Islet precursor cell (in vitro differentiated cells): ENCODE measurements around the gene SLIT3.
"Not testable (repeated sequence)": the region's sequence is repeated elsewhere in the genome, so short reads cannot be mapped to it uniquely, and the experiment has no call there.

ENCODE experiments used
- DNase-seq: peaks from one replicate; pipeline ENCODE4 v3.0.0-alpha.2; 2018

SLIT3 gene

DNA sequence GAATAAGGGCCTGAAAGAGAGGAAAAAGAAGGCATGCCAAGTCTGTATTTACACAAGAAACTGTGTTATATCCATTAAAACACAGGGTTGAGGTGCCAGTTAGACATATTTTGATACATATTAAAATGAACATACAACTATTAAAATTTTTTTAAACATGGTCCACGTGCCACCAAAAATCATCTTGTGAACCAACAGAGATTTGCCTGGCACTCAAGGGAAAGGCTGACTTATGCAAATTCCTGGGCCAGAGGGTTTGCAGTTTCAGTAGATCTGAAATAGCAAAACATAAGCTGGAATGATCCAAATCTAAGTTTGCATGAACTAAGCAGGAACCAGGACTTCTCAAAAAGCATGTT is 168.7 kb downstream of the SLIT3 start:
- no peak for DNase-seq

DNA sequence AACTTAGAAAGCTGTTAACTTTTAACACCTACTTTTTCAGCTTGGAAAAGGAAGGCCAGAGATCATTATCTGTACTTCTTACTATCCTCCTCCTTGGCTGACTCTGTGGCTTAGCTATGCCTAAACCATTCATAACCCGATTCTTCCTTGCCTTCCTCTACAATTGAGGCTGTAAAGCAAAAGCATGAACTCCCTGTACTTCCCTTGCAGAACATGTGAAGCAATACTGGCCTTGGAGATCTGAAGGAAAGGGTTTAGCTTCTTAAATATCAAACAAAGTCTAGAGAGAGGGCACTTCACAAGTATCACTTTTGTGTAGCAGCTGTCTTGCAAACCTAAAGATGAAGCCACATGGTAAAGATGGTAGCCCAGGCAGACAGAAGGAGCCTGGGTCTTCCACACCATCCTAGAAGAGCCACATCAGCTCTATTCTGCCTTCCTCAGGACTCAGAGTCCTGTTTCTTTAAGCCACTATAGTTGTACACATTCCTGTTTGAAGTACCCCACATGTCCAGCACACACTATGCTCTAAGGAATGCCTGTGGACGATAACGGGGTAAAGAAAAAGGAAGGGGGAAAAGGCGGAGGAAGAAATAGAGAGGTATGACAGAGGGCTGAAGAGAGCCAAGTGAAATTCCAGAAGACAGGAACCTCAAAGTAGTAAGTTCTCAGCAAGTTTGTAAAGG is 169.2 kb downstream of the SLIT3 start:
- no peak for DNase-seq

DNA sequence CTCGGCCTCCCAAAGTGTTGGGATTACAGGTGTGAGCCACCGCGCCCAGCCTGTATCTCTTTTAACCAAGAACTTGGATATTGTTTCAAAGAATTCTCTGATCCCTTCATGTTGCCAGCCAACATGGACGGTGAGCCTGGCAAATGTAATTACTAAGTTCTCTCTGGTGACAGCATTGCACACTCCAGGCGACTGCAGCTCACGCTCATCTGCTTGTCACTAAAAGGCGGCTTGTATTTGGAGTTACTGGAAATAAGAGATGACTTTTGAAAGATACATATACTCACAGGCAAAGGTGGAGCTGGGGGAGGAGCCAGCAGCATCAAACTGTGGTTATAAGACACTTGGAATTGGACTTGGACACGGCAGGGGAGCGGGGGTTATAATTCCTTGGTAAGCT is 172.3 kb downstream of the SLIT3 start:
- DNase-seq, result no peak

DNA sequence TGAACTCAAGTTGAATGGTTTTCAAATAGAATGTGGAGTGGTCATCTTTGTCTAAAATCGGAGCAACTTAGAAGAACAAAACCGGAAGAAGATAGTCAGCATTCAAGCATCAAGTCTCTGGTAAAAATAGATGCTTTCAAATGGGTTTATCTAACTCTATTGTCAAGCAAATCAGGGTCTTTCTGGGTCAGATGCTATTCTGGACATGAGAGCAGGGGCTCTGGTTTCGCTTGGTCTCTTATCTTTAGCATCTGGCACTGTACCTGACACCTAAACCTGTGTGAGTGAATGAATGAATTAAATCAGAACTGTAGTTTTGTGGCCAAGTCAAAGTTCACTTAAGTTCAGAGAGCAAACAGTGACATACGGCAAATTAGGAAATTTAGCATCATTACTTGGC is 173.5 kb downstream of the SLIT3 start:
- no peak for DNase-seq

DNA sequence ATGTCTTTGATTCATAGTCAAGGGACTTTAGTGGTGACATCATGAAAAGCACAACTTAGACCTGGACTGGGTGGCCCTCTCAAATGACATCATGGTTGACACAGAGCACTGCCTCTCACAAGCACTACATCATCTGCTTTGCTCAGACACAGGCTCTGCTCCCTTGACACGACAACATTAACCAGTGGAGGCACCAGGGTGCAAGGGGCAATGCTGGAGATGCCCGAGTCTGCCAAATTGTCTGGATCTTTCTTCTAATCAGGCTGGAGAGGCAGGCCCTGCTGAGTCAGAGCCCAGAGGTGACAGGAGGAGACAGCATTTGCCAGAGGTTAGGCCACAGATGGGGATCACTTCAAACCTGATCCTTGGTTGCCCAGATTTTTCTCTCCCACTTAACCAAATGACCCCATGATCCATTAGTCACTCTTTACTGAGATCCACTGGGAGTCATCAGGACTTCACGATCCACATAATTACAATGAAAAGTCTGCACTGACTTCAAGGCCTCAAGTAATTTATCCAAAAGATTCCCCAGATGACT is 174.4 kb downstream of the SLIT3 start:
- DNase-seq, result peak; percentile 67

DNA sequence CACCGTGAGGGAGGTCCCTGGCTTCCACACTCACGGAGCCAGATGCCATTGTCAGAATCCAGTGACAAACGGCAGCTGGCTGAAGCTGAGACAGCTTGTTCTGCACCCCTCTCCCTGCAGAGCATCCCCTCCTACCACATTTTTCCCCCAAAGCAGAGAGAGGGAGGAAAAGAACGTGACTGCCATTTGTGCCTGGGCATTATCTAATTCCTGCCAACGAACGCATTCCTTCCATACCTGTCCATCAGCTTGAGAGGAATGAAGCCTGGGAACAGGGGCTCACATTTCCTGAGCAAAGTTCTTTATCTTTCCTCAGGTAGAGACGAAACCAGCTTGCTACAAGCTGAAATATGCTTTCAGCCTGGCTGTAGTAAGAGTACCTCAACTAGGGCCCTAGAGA is 175.4 kb downstream of the SLIT3 start:
- DNase-seq, result peak; percentile 74

DNA sequence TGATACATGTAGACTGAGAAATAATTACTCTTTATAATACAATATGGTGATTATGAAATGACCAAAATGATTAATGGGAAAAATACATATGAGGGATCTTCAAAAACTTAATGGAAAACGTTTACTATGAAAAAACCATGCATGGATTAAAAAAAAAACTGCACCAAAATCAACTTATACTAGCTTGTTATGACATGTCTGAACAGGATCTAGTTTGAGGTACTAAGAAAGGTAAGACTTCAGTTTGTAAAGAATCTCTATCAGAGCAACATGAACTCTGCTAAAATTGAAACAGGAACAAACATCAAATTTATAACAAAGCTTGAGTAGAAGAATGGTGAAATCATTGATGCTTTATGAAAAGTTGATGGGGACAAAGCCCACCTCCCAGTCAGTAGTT is 178.0 kb downstream of the SLIT3 start:
- no peak for DNase-seq

DNA sequence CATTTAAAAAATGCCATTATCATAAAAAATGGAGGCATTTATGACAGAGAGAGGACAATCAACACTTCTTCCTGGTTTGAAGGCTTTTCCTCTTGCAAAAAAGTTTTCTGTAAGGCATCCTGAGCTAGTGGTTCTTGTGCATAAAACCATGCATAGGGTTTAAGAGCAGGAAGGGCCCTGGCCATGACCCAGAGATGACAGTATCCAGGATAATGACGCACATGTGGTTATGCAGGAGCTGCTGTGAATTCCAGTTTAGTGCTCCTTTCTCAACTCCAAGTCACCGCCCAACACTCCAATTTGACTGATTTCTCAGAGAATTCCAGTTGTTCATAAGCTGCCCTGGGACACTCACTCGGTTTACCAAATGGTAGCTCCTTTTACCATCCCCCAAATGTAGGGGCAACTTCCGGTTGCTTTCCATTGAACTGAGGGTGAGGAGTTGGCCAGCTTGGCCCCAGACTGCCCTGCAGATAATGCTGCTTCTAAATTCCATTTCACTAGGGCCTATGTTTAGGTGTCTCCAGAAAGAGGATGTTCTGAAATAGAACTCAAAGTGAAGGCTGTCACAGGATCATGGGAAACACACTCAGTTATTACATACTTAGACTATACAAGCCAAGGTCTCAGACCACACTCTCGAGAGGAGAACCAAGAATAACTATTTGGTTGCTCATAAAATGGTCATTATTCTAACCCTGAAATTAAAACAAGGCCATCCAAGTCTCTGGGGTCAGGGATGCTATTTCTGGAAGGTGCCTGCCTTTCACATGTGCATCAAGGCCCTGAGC is 179.1 kb downstream of the SLIT3 start:
- no peak for DNase-seq

DNA sequence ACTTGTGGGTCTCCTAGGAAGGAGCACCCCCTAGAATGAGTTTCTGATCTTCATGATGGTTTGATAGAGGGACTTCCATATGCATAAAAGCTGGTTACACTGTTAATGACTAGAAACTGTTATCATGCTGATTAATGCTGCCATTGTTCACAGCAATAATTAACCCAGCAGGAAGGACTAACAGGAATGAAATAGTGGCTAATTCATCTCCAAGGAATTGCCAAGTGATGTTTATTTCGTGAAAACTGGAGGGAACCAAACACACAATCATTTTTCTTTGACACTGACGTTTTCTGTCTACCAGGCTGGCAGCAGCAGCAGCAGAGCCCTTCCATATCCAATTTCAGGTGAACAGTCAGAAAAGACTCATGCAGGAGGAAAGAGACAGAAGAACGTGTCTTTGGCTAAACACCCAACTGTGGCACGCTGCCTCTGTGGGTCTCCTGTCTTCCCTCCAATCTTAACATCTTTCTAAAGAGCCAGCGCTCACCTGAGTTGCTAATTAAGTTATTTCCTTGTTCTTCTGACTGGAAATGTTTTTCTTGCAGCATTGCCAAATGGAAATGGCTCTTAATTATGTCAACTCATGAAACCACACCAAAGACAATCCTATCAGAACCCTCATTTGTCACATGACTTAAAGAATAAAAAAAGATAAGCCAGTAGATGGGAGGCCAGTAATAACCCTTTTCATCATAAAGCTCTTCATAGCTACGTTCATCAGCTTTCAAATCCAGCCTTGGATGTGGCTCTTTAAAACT is 181.5 kb downstream of the SLIT3 start:
- DNase-seq, result no peak

DNA sequence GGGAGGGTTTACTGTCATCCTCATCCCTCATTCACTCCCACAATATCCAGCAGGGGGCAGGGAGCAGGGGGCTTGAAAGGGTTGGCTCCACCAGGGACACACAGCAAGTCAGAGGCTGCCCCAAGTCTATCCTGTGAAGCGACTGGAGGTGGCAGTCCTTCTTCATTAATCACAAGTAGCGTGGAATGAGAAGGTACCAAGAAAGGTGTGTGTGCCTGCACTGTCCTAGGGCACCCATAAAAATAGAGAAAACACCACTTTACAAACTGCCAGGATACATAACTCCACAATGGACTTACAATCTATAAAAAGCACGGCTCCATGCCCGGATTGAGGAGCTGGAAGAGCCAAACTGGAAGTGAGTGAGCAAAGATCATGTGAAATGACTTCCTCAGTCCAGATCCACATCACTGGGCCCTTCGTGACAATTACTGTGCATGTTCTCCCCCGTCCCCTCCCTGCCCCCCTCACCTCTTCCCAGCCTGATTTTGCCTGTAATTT is 183.9 kb downstream of the SLIT3 start:
- DNase-seq, result peak; percentile 75

DNA sequence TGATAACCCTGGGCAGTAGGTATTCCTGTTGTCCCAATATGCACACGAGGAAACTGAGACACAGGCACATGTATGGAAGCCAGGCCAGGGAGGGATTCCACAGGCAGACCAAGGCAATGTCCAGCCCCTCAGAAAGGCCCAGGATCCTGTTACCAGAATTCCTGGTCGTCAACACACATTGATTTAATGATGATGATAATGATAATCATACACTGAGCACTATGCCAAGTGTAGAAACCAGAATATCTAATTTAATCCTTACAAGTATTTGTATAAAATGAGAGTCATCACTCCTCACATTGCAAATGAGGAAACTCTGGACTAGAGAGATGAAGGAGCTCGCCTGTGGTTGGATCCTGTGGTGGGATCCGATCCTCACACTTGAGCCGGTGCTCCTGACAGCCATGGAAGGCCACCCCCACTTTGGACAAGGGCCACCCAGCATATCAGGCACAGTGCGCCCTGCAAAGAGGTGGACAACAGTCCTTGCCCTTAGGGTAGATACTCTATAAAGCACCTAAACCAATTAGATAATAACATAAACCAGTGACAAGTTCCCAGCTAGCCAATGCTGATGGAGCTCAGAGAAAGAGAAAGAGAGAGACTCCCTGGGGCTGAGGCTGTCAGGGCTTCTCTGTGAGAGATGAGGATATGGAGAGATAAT is 185.3 kb downstream of the SLIT3 start:
- no peak for DNase-seq

DNA sequence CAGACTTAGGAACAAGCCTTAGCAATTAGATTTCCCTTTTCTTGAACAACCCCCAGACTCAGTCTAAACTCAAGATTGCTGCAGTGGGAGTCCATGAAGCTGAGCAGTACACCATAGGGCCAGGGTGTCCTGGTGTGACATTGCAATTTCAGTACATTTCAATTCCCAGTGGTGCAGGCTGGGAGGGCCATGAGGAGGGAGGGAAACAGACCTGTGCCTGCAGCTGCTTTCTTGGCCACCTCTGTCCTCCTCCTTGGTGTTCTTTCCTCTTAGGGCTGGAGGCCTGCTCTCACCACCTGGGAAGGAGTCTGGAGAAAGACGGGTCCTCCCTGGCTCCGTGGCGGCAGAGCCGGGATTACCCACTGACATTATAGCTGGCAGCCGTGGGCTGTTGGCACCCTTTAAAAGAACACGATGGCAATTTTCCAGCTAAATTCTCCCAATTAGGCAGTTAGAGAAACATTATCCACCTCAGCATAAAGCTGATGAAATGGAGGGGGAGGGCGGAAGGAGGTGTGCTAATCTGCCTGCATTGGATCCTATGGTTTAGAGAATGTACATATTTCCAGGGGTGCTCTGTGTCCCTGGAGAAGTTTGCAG is 186.4 kb downstream of the SLIT3 start:
- no peak for DNase-seq

DNA sequence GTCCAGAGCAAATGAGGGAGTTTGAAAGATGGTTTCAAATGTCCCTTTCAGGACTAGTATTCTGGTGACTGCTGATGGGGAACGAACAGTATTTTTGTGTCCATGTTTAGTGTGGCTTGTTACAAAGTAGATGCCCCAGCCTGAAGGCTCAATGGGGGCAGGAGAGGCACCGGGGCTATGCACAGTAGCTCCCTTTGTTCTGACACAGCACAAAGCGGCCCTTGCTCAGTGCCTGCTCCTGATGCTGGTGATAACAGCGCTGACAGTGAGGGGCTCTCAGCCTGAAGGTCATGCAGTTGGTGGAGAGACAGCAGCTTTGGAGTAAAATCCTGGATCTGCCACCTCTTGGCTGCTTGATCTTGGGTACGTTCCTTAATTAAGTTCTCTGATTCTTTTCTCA is 188.9 kb downstream of the SLIT3 start:
- peak; percentile 61 for DNase-seq

DNA sequence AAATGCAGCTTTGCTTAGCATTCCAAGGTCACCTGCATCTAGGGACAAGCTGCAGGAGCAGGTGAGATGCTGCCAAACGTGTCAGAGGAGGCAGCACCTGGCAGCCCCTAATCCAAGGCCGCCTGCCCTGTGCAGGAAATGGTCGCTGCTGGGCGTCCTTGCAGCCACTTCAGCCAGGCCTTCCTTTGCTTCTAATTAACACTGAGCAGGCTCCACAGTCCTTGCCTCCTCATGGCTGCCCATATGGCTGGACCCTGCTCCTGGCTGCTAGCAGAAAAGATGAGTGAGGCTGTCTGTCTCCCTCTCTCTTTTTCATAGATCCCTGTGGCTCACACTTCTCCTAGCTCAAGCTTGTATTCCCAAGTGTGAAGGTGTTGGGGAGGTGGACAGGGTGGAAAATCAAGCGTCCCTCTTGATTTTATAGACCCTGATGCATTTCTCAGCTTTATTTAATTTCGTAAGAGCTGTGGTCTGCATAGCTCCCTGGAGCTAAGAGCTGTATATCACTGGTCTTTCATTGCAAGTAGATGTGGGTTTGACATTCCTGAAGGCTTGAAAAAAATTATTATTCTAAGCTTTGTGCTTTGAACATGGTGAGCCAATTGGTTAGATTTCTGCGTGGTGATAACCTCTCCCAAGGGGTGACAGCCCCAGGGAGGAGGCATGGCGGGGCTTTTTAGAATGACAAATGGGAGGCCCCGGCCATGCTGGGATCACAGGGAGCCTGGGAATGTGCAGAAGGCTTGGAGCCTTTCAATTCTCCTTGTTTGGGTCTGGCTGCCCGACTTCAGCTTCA is 193.8 kb downstream of the SLIT3 start:
- no peak for DNase-seq

DNA sequence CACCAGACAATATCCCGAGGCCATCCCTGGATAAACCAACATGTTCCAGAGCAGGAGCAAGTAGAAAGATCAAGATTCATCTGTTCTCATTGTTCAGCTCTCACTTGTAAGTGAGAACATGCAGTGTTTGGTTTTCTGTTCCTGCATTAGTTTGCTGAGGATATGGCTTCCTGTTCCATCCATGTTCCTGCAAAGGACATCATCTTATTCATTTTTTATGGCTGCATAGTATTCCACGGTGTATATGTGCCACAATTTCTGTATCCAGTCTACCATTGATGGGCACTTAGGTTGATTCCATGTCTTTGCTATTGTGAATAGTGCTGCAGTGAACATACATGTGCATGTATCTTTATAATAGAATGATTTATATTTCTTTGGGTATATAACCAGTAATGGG is 195.4 kb downstream of the SLIT3 start:
- DNase-seq, result not testable (repeated sequence)

DNA sequence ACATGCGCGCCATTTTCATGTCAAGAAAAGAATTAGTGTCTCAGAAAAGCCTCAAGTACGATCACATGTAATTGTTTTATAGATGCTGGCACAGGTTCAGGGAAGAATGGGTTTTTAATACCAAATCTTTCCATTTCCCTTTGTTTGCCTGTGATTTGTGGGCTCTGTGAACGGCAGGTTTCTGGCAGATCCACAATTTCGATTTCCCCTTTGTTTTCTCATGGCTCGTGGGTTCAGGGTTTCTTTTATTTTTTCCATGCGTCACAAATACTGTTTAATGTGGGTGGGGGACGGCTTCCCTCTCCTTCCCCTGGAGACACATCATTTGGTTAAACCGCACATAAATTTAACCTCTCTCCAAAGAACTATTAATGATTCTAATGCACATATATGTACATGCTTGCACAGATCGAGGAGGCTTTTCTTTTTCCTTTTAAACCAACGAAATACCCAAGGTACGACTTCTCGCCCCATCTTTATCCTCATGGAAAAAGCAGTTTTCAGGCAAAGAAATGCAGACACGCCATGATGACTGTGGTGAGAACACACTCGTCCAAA is 195.9 kb downstream of the SLIT3 start:
- DNase-seq, result no peak

DNA sequence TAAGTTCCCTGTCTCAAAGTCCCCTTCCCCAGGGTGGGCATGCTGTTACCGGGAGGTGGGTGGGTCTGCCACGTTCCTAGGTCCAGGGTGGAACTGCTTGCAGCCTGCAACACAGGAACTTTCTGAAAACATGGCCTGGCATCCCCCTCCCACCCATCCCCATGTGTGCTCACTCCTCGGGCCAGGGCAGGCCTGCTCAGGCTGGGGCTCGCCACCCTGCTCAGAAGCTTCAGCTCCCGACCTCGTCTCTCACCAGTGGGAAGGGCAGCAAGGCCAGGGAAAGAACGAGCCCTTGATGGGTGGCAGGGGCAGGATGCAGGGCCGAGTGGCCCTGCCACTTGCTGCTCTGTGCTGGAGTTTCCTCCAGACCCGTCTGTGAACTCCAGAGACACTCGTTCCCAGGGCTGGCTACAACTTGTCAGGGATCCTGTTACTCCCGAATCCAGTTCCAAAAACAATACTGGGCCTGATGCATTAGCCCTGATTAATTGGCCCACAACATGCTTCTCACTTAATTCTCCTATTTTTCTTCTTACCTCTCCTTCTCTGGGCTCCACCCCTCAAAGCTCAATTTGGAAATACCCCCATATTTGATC is 197.3 kb downstream of the SLIT3 start:
- no peak for DNase-seq

DNA sequence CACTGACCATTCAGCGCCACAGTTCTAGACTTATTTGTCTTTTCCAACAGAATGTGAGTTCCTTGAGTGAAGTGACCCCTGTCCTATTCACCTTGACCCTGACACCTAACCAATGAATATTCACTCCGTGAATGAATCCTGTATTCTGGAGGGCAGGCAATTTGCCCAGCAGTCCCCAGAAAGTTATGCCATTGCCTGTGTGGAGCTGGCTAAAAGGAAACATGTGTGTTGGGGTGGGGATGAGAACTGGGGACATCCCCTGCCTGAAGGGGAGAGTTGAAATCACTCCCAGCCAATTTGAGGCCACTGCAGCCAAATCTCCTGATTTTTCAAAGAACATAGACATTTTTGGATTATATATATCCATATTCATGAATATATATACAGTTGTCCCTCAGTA is 199.0 kb downstream of the SLIT3 start:
- no peak for DNase-seq

DNA sequence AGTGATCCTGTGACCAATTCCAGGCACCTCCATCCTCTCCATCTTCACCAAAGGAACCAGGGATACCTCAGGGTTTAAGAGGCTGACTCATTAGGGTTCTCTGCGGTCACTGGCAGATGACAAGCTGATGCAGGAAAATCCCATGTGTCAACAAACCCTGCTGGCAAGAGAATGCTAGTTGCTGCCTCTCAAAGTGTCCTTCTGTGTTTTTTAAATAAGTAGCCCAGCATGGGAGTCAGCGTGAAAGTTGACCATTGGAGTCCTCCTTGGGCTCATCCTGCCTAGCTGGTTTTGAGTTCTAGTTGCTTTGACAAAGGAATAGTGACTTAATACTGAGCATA is 200.2 kb downstream of the SLIT3 start:
- DNase-seq, result peak; percentile 69

DNA sequence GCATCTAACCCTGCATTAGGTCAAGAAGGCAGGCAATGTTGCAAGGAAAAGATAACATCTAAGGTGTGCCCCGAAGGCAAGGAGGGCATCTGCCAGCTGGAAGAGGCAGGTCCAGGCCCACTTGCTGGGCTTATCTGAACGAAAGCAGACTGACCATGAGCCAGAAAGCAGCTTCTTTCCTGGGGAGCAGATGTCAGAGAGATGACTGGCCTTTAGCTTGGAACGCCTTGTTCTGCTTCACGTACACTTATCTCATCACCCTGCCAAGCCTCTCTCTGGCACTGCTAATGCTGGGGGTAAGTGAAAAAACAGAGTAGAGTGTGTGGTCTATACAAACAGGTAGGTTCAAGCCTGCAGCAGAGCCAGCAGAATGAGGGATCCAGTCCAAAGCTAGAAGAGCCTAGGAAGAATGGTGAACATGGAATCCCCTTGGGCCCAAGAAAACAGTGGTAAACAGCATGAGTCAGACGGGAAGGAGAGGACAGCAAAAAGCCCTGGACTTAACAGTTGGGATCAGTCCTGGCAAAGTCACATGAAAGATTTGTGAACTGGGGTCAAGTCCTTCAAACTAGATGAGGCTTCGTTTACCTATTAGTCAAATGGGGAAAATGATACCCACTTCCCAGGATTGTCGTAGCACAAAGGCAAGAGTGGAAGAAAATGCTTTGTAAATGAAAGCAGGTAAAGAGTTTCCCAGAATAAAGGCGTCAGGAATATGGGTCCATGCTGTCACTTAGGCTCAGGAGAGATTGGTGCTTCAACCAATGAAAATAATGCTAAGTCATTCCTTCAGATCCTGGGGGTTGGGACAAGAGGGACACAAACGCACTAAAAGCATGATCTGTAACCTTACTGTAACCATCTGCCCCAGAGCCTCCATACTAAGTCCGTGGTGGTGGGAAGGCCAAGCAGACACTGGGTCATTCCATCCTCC is 200.9 kb downstream of the SLIT3 start:
- no peak for DNase-seq
